HL-60/S4 (cell line): Measurements from ENCODE around the gene BRSK1.

Experiments used
- in situ Hi-C: fragments of 300-500 bp; cut with MboI; formaldehyde crosslinking; loops from 2 replicates; pipeline ENCODE4 v1.14.3; 2022; ENCODE audit warnings: low sequenced_read_pairs

The BRSK1 gene

GRCh38 chr19:55273978-55274707 lies 9.7 kb upstream of the BRSK1 start:
- in situ Hi-C loops: no loop called here

- in situ Hi-C loops: no loop called here
These were observed 7.7 kb upstream of the BRSK1 start for GRCh38 chr19:55275851-55276719.

GRCh38 chr19:55276720-55277430 lies 6.9 kb upstream of the BRSK1 start:
- in situ Hi-C loops: no loop called here

- in situ Hi-C loops: no loop called here
These were observed 6.3 kb upstream of the BRSK1 start for GRCh38 chr19:55277494-55277893.

- in situ Hi-C loops: no loop called here
These were observed 5.2 kb upstream of the BRSK1 start for GRCh38 chr19:55278391-55279135.

GRCh38 chr19:55279340-55279739 lies 4.5 kb upstream of the BRSK1 start:
- in situ Hi-C loops: no loop called here

- in situ Hi-C loops: no loop called here
These were observed 3.8 kb upstream of the BRSK1 start, which contains the start of gene HSPBP1 for GRCh38 chr19:55279770-55280643. Gene HSPBP1 (minus strand): TSS chr19:55280110. CDS start chr19:55279608, 502 bp downstream.

GRCh38 chr19:55284405-55285058 lies 735 bp downstream of the BRSK1 start:
- in situ Hi-C loops: no loop called here

GRCh38 chr19:55285229-55285890 lies 1.6 kb downstream of the BRSK1 start:
- in situ Hi-C loops: no loop called here

- in situ Hi-C loops: no loop called here
These were observed 3.7 kb downstream of the BRSK1 start for GRCh38 chr19:55287361-55288079.

GRCh38 chr19:55289117-55289796 lies 5.5 kb downstream of the BRSK1 start:
- in situ Hi-C loops: no loop called here

GRCh38 chr19:55297267-55297666 lies 13.5 kb downstream of the BRSK1 start:
- in situ Hi-C loops: no loop called here

GRCh38 chr19:55299991-55300390 lies 16.2 kb downstream of the BRSK1 start:
- in situ Hi-C loops: no loop called here

- in situ Hi-C loops: no loop called here
These were observed 17.2 kb downstream of the BRSK1 start for GRCh38 chr19:55300886-55301458.

GRCh38 chr19:55301459-55302317 lies 17.9 kb downstream of the BRSK1 start:
- in situ Hi-C loops: no loop called here

- in situ Hi-C loops: no loop called here
These were observed 18.5 kb downstream of the BRSK1 start for GRCh38 chr19:55302318-55302703.
